Skeletal muscle tissue (tissue), 4 donors: ENCODE data around the gene EME1. TPM values are rescaled to one million over a fixed set of nuclear protein-coding genes. Genes with fewer than 3 reads are reported as not detected.

Experiments used
- H3K27ac ChIP-seq: one replicate; pipeline ENCODE4 v1.7.0; 2013; ENCODE audit warnings: mild to moderate bottlenecking, low read depth, low read length, inconsistent platforms
- H3K27me3 ChIP-seq, 3 donors: one replicate each; pipeline ENCODE4 v1.7.0; 2013; ENCODE audit warnings: low read length in 3 of 3; ENCODE audit not compliant: control insufficient read depth in 3 of 3, insufficient read depth in 3 of 3
- H3K36me3 ChIP-seq, 3 donors: one replicate each; pipeline ENCODE4 v1.7.0; 2013; ENCODE audit warnings: low read length in 3 of 3; ENCODE audit not compliant: control insufficient read depth in 3 of 3, insufficient read depth in 3 of 3
- H3K4me1 ChIP-seq, 3 donors: one replicate each; pipeline ENCODE4 v1.7.0; 2013; ENCODE audit warnings: low read length in 3 of 3, mild to moderate bottlenecking in 3 of 3; ENCODE audit not compliant: control insufficient read depth in 3 of 3, insufficient read depth in 3 of 3
- H3K4me3 ChIP-seq, 3 donors: one replicate each; pipeline ENCODE4 v1.7.0; 2013; ENCODE audit warnings: low read length in 3 of 3
- H3K9ac ChIP-seq, 3 donors: one replicate each; pipeline ENCODE4 v1.7.0; 2013; ENCODE audit warnings: low read length in 3 of 3, mild to moderate bottlenecking in 3 of 3, moderate library complexity in 2 of 3, low read depth in 1 of 3
- H3K9me3 ChIP-seq, 3 donors: one replicate each; pipeline ENCODE4 v1.7.0; 2013; ENCODE audit warnings: low read length in 3 of 3; ENCODE audit not compliant: control insufficient read depth in 3 of 3
- total RNA-seq: library from RNA; depleted of rRNA; stranded (reverse); fragments of >200 nt; gene quantifications from one replicate; pipeline ENCODE4 v1.2.3, GENCODE V29; 2014
- donor health status: Osteomylitis.

Gene EME1
- total RNA-seq, 1 donor from 2014 or later, result 2.1 TPM

GRCh38 chr17:50347894-50348291, 25.1 kb upstream of the EME1 start:
- H3K27me3 ChIP-seq, result peaks cover 0 to 1% (median 0%) of the 10 kb centered on the region in 3 donors
- H3K36me3 ChIP-seq, result no peaks in the 10 kb centered on the region
- H3K9ac ChIP-seq, result peak overlapping the region in 1 of 3 donors; percentile 45
- H3K4me3 ChIP-seq, result no peak overlapping the region
- no peak overlapping the region for H3K27ac ChIP-seq
- no peaks in the 10 kb centered on the region for H3K9me3 ChIP-seq
- peaks cover 18 to 26% (median 20%) of the 10 kb centered on the region in 3 donors for H3K4me1 ChIP-seq

GRCh38 chr17:50348522-50349242, 24.3 kb upstream of the EME1 start:
- H3K27ac ChIP-seq, result no peak overlapping the region
- H3K36me3 ChIP-seq, result peaks cover 0 to 2% (median 0%) of the 10 kb centered on the region in 3 donors
- no peak overlapping the region for H3K4me3 ChIP-seq
- H3K27me3 ChIP-seq, result no peaks in the 10 kb centered on the region
- no peaks in the 10 kb centered on the region for H3K9me3 ChIP-seq
- peak overlapping the region in 1 of 3 donors; percentile 30 for H3K9ac ChIP-seq
- H3K4me1 ChIP-seq, result peaks cover 18 to 26% (median 20%) of the 10 kb centered on the region in 3 donors

GRCh38 chr17:50349243-50349600, 23.8 kb upstream of the EME1 start:
- Histone ChIP-seq H3K27me3 (no peaks in the 10 kb centered on the region), H3K9me3 (no peaks in the 10 kb centered on the region), H3K4me1 (peaks cover 18 to 26% (median 20%) of the 10 kb centered on the region in 3 donors), H3K27ac (no peak overlapping the region), H3K9ac (no peak overlapping the region), H3K36me3 (peaks cover 2 to 6% (median 4%) of the 10 kb centered on the region in 3 donors), H3K4me3 (no peak overlapping the region)

GRCh38 chr17:50350733-50351132, 22.3 kb upstream of the EME1 start:
- H3K27me3 ChIP-seq, result no peaks in the 10 kb centered on the region
- H3K9me3 ChIP-seq, result no peaks in the 10 kb centered on the region
- H3K4me1 ChIP-seq, result peaks cover 10 to 16% (median 13%) of the 10 kb centered on the region in 3 donors
- H3K27ac ChIP-seq, result no peak overlapping the region
- H3K36me3 ChIP-seq, result peaks cover 15 to 20% (median 19%) of the 10 kb centered on the region in 3 donors
- no peak overlapping the region for H3K9ac ChIP-seq
- no peak overlapping the region for H3K4me3 ChIP-seq

- Histone ChIP-seq H3K4me3 (no peak overlapping the region), H3K9ac (no peak overlapping the region), H3K36me3 (peaks cover 27 to 34% (median 33%) of the 10 kb centered on the region in 3 donors), H3K4me1 (peaks cover 3 to 10% (median 6%) of the 10 kb centered on the region in 3 donors), H3K27me3 (no peaks in the 10 kb centered on the region), H3K27ac (no peak overlapping the region), H3K9me3 (no peaks in the 10 kb centered on the region)
These were observed 20.8 kb upstream of the EME1 start for GRCh38 chr17:50352072-50352692.

- H3K27me3 ChIP-seq, result no peaks in the 10 kb centered on the region
- H3K9ac ChIP-seq, result no peak overlapping the region
- no peak overlapping the region for H3K4me3 ChIP-seq
- no peaks in the 10 kb centered on the region for H3K9me3 ChIP-seq
- no peak overlapping the region for H3K27ac ChIP-seq
- peaks cover 33 to 38% (median 35%) of the 10 kb centered on the region in 3 donors for H3K36me3 ChIP-seq
- peaks cover 0 to 3% (median 0%) of the 10 kb centered on the region in 3 donors for H3K4me1 ChIP-seq
These were observed 20.1 kb upstream of the EME1 start for GRCh38 chr17:50352693-50353599.

GRCh38 chr17:50353600-50354195, 19.3 kb upstream of the EME1 start:
- Histone ChIP-seq H3K36me3 (peaks cover 39 to 45% (median 42%) of the 10 kb centered on the region in 3 donors), H3K27ac (no peak overlapping the region), H3K4me1 (peaks cover 0 to 2% (median 0%) of the 10 kb centered on the region in 3 donors), H3K9ac (no peak overlapping the region), H3K27me3 (no peaks in the 10 kb centered on the region), H3K4me3 (no peak overlapping the region), H3K9me3 (no peaks in the 10 kb centered on the region)

- H3K4me3 ChIP-seq, result no peak overlapping the region
- no peaks in the 10 kb centered on the region for H3K27me3 ChIP-seq
- no peak overlapping the region for H3K27ac ChIP-seq
- H3K36me3 ChIP-seq, result peaks cover 44 to 48% (median 45%) of the 10 kb centered on the region in 3 donors
- no peak overlapping the region for H3K9ac ChIP-seq
- no peaks in the 10 kb centered on the region for H3K4me1 ChIP-seq
- H3K9me3 ChIP-seq, result no peaks in the 10 kb centered on the region
These were observed 18.8 kb upstream of the EME1 start for GRCh38 chr17:50354198-50354597.

GRCh38 chr17:50354776-50355175, 18.3 kb upstream of the EME1 start:
- H3K4me1 ChIP-seq, result peaks cover 0 to 2% (median 0%) of the 10 kb centered on the region in 3 donors
- H3K27ac ChIP-seq, result no peak overlapping the region
- peaks cover 46 to 52% (median 49%) of the 10 kb centered on the region in 3 donors for H3K36me3 ChIP-seq
- no peaks in the 10 kb centered on the region for H3K9me3 ChIP-seq
- H3K27me3 ChIP-seq, result no peaks in the 10 kb centered on the region
- H3K9ac ChIP-seq, result no peak overlapping the region
- H3K4me3 ChIP-seq, result no peak overlapping the region
